Measurements from ENCODE around the gene CCDC33.

DNA sequence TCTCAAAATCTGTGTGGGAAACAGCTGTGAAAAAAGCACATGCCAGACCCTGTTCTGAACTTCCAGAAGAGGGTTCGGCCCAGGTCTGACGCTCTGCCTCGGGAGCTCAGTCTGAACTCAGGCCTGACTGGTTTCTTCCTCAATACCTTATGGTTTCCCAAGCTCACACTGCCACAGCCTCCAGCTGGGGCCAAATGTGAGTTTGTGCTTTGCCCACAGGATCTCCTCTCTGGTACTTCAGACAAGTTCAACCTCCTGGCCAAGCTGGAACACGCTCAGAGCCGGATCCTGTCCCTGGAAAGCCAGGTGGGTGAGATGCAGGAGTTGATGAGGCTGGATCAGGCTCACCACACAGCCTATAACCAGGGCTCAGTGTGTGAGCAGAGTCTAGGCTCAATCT, 97.5 kb downstream of the CCDC33 start:
- TF ChIP-seq, protein P1, sequence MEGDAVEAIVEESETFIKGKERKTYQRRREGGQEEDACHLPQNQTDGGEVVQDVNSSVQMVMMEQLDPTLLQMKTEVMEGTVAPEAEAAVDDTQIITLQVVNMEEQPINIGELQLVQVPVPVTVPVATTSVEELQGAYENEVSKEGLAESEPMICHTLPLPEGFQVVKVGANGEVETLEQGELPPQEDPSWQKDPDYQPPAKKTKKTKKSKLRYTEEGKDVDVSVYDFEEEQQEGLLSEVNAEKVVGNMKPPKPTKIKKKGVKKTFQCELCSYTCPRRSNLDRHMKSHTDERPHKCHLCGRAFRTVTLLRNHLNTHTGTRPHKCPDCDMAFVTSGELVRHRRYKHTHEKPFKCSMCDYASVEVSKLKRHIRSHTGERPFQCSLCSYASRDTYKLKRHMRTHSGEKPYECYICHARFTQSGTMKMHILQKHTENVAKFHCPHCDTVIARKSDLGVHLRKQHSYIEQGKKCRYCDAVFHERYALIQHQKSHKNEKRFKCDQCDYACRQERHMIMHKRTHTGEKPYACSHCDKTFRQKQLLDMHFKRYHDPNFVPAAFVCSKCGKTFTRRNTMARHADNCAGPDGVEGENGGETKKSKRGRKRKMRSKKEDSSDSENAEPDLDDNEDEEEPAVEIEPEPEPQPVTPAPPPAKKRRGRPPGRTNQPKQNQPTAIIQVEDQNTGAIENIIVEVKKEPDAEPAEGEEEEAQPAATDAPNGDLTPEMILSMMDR (IDR thresholded peaks at IDR 0.05; ENCODE audit: low read depth, low read length, poor library complexity, severe bottlenecking), result no peak
- TF ChIP-seq EZH2phosphoT487 (IDR thresholded peaks at IDR 0.05; ENCODE audit: borderline replicate concordance, low read length), result no peak

Data from DOHH2 (cell line).